GM19099 (cell line): ENCODE measurements around the gene LRIG3.
A peak's percentile ranks its signal among the peaks of the same experiment; 100 is the strongest.

ENCODE experiments used
- POLR2A ChIP-seq: IDR thresholded peaks from 3 replicates; pipeline ENCODE4 v1.6.1; 2011; ENCODE audit warnings: low read depth; ENCODE audit not compliant: insufficient read length; ENCODE audit errors: extremely low read depth

Gene LRIG3

DNA sequence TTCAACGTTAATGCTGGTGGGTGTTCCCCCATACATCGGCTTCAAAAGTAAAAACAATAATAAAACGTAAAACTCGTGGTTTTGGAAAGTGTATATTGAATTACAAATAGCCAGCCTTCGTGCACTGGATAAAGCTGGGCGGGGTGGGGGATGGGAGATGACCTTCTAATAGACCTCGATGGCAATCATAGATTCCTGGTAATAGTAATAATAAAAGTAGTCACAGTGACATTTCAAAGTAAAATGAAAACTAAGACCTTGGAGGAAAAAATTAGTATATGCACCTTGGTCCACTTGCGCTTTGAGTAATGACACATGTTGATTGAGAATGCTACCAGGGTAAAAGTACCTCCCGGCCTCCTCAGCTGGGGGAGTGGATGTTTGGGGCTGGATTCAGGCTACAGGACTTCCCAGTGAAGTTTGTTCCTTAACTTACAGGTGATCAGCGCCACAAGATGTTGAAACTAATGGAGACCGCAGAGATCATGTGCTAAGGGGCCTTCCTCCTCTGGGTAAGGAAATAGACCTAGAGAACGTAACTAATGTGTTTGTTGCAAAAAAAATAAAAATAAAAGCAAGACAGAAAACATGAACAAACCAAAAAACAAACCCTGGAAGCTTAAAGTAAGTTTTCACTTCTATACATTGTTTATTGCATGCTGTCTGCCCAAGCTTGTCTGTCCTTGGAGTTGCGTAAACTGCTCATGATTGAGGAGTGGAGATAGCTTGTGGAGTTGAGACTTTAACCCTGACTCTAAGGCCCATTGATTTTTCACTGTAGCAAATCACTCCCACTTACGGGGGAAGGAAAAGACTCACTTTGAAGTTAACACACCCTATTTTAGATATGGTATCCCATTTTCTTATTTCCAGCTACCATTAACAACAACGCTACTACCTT lies 907 bp upstream of the LRIG3 start:
- no peak for TF ChIP-seq POLR2A

DNA sequence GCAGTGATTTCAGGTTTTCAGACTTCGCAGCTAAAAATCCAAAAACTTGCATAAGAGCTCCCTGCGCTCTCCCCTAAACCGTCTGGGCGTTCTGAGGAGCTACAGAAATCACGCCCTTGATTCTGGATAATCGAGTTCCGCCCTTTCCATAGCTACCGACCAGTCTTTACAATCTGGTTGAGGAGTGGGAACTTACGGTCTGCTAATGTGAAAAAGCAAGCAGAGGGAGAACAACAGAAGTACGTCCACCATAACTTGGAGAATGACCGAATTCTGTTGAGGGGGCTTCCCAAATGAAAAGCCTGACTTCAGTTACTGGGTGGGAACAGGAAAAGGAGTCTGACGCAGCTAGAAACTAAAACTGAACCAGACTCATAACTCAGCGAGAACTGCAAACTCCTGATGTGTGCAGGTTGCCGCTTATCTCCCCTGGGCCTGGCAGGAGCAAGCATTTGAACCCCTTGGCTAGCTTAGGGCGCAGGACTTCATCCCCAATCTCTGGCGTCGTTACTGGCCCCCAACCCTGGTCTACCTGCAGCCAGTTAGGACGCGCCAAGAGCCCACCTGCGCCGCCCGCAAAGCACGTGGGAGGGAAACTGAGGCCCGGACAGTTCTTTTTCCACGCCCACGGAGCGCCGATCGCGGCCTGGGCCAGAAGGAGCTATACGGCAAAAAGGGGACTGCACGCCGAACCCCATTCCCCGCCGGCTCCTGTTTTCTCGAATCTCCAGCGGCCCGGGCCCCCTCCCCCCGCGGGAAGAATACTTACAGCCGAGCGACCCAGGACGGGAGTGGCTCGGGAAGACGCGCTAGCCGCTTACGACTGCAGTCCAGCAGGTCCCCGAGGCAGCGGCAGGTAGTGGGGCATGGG lies 838 bp downstream of the LRIG3 start:
- TF ChIP-seq POLR2A, result peak; percentile 3

DNA sequence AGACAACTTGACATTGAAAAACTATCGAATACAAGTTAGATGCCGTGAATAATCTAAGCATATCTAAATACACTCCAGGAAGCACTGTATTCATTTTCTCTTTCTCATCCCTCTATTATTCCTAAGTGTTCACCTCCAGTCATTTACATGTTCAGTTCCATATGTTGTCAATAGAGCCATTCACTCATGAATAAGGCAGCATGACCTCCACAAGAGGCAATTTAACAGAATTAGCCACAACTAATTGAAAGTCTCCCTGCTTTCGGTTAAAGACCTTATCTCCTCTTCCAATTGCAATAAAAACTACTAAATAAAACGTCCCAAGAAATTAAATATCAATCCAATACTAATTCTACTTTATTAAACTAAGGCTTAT lies 1.8 kb downstream of the LRIG3 start:
- TF ChIP-seq POLR2A, result no peak

DNA sequence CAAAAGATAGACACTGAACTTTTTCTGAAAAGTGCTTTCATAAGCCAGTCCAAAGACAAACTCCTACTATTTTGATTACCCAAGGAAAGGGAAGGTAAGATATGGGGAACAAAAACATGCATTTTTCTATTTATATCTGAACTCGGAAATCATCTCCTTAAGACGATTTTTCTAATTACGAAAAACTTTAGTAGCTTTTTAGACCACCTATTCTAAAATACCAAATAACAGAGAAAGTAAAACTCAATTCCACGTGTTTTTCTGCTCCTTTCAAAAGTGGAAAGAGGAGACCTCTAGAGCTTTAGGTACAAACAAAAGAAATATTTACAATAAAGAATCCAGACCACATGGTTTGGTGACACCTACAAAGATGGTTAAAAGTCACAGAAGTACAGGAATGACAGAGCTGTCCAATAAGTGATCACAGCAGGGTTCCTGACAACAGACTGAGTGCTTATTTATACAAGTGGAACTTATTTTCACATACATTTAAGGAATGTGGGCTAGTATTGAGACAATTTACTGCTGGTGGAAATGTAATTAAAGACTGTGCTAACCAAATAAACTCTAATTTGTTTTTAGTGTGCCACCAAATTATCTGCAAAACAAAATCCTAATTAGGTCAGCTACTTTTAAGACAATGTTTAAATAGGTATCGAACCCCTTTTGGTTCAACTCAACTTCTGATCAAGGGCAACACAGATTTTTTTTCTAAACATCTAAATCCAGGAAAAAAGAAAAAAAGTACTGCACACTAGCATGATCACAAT lies 2.4 kb downstream of the LRIG3 start:
- TF ChIP-seq POLR2A, result no peak

DNA sequence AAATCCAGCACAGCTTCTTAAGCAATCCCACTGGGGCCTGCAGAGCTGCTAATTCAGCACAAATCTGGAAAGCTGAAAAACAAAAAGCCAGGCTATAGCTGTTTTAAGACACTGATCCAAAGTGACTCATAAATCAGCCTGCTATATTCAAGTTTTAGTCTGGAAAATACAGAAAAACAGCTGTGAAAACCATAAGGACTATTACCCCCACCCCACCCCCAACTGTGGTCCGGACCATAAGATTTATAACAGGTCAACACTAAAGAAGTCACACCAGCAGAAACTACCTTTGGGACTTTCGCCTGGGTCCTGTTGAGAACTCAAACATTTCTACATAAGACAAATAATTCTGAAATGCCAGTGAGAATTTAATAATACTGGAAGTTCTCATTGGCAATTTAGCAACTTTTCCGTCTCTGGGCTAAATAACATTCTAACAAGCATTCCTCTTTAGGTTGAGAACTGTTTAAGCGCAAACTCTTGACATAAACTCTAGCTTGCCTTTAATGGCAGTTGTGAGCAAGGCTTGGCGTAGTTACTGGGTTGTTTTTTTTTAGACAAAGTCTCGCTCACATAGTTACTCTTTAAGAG lies 3.3 kb downstream of the LRIG3 start:
- no peak for TF ChIP-seq POLR2A

DNA sequence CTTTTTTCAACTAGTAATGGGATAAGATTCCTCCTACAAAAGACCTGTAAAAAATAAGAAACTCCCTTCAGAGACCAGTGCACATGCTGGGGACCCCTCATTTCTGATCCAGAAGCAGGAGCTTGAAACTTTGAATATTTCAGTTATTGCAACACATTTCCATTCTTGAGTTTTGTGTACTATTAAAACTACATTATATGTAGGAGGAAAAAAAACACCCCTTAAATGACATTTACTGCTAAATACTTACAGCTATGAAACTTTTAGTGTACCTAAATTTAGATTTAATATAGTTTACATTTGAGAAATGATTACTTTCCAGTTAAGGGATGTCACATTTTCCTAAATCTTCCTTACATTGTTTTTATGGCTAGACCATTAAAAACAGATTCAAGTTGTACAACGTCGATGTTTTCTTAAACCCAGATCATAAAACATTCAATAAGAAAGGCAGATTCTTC lies 4.1 kb downstream of the LRIG3 start:
- TF ChIP-seq POLR2A, result no peak

DNA sequence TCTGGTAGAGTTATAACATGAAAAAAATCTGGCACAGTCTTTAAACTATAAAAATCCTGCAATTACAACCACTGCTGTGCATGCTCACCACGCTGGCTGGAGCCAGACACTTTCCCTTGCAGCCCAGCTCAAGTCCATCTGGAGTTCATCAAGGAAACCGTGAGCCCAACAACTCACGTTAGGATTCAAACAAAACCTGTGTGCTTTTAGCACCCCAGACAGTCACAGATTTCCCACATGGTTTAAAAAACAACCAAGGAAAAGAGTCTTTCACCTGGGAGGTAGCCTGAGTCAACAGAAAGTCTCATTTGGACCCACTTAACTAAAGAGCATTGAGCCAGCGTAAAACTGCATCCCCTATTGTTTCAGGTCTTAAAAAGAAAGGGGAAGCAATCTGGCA lies 4.7 kb downstream of the LRIG3 start:
- no peak for TF ChIP-seq POLR2A

DNA sequence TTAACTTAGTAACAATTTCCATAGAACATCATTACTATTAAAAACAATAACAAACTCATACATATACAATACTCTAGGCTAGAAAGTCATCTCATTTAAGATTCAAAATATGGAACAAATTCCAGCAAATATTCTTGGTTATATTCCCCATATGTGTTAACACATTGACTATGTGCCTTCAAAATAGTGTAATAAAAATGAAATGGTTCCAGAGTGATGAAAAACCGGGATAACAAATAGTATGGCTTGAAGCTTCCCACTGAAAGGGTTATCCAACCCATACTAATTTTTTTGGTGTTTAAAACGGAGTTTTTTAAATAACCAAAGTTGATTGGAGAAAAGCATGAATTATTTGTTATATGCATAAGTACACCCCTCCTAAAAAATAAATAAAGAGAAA lies 5.3 kb downstream of the LRIG3 start:
- TF ChIP-seq POLR2A, result no peak

DNA sequence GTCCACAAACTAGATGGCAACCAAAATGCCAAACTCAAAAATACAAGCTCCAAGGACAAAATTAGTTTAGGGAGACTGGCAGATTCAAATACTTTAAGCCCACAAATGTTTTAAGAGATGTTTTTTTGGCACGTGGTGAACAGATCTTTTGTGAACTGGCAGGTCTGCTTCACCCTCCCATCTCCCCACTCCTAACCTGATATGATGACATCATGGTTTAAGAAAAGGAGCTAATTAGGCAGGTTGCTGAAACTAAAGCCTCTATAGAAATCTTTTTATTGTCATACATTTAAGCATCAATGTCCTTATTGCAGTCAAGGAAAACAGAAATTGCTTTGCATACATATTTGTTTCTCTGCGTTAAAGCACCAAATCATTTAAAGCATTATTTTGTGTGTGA lies 5.8 kb downstream of the LRIG3 start:
- TF ChIP-seq POLR2A, result no peak

DNA sequence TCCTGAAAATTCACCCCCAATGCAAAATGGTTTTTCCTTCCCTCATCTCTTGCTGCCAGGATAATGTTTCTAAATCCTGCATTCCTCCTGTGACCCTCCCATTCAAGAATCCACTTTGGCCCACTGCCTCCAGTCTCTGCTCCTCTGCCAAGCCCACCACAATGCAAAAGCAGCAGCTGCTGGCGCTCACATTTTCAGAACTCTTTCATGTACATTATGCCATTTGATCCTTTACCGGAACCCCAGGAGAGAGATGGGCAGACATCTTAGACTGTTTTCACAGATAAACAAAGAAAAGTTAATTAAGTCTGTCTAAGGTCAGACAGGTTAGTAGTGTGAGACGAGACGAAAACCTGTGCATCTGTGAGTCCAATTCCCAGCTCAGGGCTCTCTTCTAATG lies 12.9 kb downstream of the LRIG3 start:
- TF ChIP-seq POLR2A, result no peak

DNA sequence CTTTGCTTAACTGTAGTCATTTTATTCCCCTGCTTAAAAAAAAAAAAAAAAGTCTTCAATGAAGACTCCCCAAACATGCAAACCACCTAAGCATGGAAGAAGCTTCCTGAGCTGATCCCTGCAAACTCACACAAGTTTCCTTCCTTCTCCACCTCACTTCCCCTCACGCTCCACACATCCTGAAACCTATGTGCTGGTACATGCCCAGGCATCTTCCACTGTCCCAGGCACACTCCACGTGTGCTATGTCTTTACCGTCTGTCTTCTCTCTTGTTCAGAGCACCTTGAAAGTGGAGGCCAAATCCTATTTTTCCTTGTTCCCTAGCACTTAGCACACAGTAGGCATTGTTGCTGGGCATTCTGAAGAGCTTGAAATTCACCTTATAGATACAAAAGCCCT lies 13.4 kb downstream of the LRIG3 start:
- TF ChIP-seq POLR2A, result no peak

DNA sequence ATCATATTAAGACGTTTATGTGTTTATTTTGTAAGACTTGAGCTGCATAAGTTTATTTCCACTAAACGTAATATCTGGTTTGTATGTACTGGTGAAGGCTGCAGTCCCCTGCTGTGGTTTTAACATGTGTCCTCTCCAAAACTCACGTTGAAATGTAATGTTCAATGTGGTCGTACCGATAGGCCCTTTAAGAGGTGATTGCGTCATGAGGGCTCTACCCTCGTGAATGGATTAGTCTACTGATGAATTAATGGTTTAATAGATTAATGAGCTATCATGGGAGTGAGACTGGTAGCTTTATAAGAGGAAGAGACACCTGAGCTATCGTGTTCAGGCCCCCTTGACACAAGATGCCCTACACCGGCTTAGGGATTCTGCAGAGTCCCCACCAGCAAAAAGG lies 14.9 kb downstream of the LRIG3 start:
- TF ChIP-seq POLR2A, result no peak

DNA sequence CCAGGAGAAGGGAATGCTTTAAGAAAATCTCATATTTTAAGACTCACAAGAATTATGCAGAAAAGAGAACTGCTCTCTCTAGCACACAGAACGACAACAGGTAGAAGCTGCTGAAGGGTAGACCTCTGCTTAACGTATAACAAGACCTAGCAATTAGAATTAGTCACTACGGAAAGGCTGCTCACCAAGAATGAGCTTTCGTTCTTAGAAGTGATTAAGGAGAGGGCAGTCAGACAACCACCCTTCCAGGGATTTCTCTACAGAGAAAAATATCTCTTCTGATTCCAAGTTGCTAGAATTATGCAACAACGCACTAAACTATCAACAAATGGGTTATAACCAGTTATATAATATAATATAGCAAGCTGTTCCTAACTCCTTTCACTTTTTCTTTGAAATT lies 18.6 kb downstream of the LRIG3 start:
- TF ChIP-seq POLR2A, result no peak

DNA sequence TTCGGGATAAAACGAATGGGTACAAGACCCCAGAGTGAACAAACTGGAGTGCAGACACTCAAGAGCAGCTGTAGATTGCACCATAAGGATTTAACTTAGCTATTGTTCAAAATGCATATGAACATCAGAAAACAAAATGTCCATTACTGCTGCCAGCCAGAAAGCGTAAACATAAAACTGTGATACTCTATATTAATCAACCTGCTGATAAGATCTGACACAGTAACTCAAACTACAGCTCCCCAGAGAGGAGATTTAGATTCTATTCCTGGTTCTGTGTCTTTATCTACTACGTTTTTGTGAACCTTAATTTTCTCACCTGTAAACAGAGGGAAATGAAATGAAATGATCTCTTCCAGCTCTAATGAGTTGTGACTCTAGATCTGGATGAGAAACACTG lies 22.3 kb downstream of the LRIG3 start:
- no peak for TF ChIP-seq POLR2A

DNA sequence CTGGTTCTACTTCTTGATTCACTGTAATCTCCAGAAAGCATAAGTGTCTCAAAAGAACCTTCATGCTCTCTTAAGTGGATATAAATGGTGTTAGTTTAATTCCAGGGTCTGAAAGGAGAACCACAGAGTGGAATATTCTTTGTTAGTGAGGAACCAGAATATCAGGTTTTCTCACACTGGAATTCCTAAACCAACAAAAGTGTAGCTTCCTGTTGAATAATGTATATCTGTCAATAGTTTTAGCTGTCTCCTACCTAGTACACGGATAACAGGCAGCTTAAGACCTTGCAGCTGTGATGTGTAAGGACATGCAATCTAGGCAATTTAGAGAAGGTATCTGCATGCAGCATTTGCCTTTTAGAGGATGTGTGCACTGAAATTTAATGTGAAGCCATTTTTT lies 24.0 kb downstream of the LRIG3 start:
- TF ChIP-seq POLR2A, result no peak
